Tongue (tissue), 2 donors: Measurements from ENCODE around the gene ZFYVE28. TPM values are rescaled to one million over a fixed set of nuclear protein-coding genes. Genes with fewer than 3 reads are reported as not detected.

Experiments used
- DNase-seq: peaks from one replicate; pipeline ENCODE4 v3.0.0-alpha.2; 2015
- total RNA-seq: library from RNA; depleted of rRNA; stranded (reverse); fragments of >200 nt; gene quantifications from one replicate; pipeline ENCODE4 v1.2.3, GENCODE V29; 2014

ZFYVE28 gene
- total RNA-seq, 1 donor from 2014 or later: 10.1 TPM

GRCh38 chr4:2302387-2303119, 115.9 kb downstream of the ZFYVE28 start:
- DNase-seq: no peak

- DNase-seq: peak; percentile 48
Measured at GRCh38 chr4:2301806-2302205, 116.6 kb downstream of the ZFYVE28 start.

GRCh38 chr4:2301225-2301642, 117.2 kb downstream of the ZFYVE28 start:
- no peak for DNase-seq

- DNase-seq: no peak
Measured at GRCh38 chr4:2300431-2301224, 117.8 kb downstream of the ZFYVE28 start.

GRCh38 chr4:2299794-2300193, 118.7 kb downstream of the ZFYVE28 start:
- DNase-seq: no peak

GRCh38 chr4:2298532-2298991, 119.9 kb downstream of the ZFYVE28 start:
- DNase-seq: no peak

- DNase-seq: no peak
Measured at GRCh38 chr4:2297606-2298531, 120.6 kb downstream of the ZFYVE28 start.

GRCh38 chr4:2296631-2297601, 121.5 kb downstream of the ZFYVE28 start:
- DNase-seq: no peak

GRCh38 chr4:2295900-2296442, 122.5 kb downstream of the ZFYVE28 start:
- no peak for DNase-seq

- DNase-seq: no peak
Measured at GRCh38 chr4:2295500-2295899, 122.9 kb downstream of the ZFYVE28 start.

GRCh38 chr4:2292646-2293108, 125.8 kb downstream of the ZFYVE28 start:
- peak; percentile 65 for DNase-seq

- DNase-seq: no peak
Measured at GRCh38 chr4:2291705-2292645, 126.5 kb downstream of the ZFYVE28 start.

- DNase-seq: no peak
Measured at GRCh38 chr4:2290974-2291704, 127.3 kb downstream of the ZFYVE28 start.

GRCh38 chr4:2290488-2290887, 128.0 kb downstream of the ZFYVE28 start:
- no peak for DNase-seq

- no peak for DNase-seq
Measured at GRCh38 chr4:2289955-2290333, 128.5 kb downstream of the ZFYVE28 start.

GRCh38 chr4:2289311-2289954, 129.0 kb downstream of the ZFYVE28 start:
- no peak for DNase-seq

GRCh38 chr4:2288051-2288541, 130.3 kb downstream of the ZFYVE28 start:
- no peak for DNase-seq

GRCh38 chr4:2287594-2287915, 130.9 kb downstream of the ZFYVE28 start:
- DNase-seq: no peak
